Breast epithelium (tissue), 4 donors: ENCODE measurements around the gene ARMH4. TPM values are rescaled to one million over a fixed set of nuclear protein-coding genes. Genes with fewer than 3 reads are reported as not detected.
"Not testable (repeated sequence)": the region's sequence is repeated elsewhere in the genome, so short reads cannot be mapped to it uniquely, and the experiment has no call there.

Experiments used
- DNase-seq, 2 donors: peaks; one replicate each; pipeline ENCODE4 v3.0.0-alpha.2; 2019; ENCODE audit warnings: low spot score in 2 of 2
- H3K27ac ChIP-seq, 2 donors: fragments of 200-600 bp; sonication (generic) in 1 of 2; one replicate each; pipeline ENCODE4 v1.5.1; 2016 to 2019; ENCODE audit warnings: mild to moderate bottlenecking in 1 of 2
- H3K27me3 ChIP-seq, 2 donors: fragments of 200-600 bp; sonication (generic) in 1 of 2; one replicate each; pipeline versions ENCODE4 v1.5.1 to v1.6.0; 2017 to 2019; ENCODE audit warnings: control low read depth in 1 of 2, mild to moderate bottlenecking in 1 of 2
- H3K36me3 ChIP-seq: fragments of 200-600 bp; one replicate; pipeline ENCODE4 v1.5.1; 2019
- H3K4me1 ChIP-seq, 2 donors: fragments of 200-600 bp; sonication (generic); one replicate each; pipeline ENCODE4 v1.5.1; 2016 to 2019; ENCODE audit warnings: control low read depth in 1 of 2
- H3K4me3 ChIP-seq, 3 donors: fragments of 200-600 bp; sonication (generic); 1 replicate in 2 of 3; 2 replicates in 1 of 3; pipeline ENCODE4 v1.5.1; 2016 to 2019; ENCODE audit warnings: mild to moderate bottlenecking in 3 of 3, moderate library complexity in 2 of 3
- H3K9me3 ChIP-seq, 2 donors: fragments of 200-600 bp; sonication (generic) in 1 of 2; one replicate each; pipeline ENCODE4 v1.5.1; 2016 to 2019; ENCODE audit warnings: control low read depth in 1 of 2
- CTCF ChIP-seq, 3 donors: fragments of 450-650 bp; IDR thresholded peaks; one replicate each; pipeline ENCODE4 v1.5.1; 2016 to 2017; ENCODE audit warnings: antibody characterized with exemption in 3 of 3, mild to moderate bottlenecking in 3 of 3, moderate library complexity in 3 of 3
- POLR2A ChIP-seq: fragments of 450-650 bp; IDR thresholded peaks from one replicate; pipeline ENCODE4 v1.6.1; 2016; ENCODE audit warnings: antibody characterized with exemption, mild to moderate bottlenecking, moderate library complexity
- POLR2AphosphoS5 ChIP-seq, 3 donors: sonication (generic); formaldehyde crosslinking; IDR thresholded peaks; one replicate each; pipeline ENCODE4 v1.6.1; 2017; ENCODE audit warnings: antibody characterized with exemption in 3 of 3
- intact Hi-C: fragments of 100-400 bp; cut with DNase I; formaldehyde crosslinking; loops from one replicate; pipeline ENCODE4 v1.15.1; 2023; ENCODE audit warnings: low total_unique reads
- total RNA-seq, 3 donors: library from RNA; depleted of rRNA; stranded (reverse); fragments of >200 nt; gene quantifications; one replicate each; pipeline ENCODE4 v1.1.0, GENCODE V29; 2016

ARMH4 gene
- total RNA-seq, 3 donors from 2014 or later, result 3.9 to 6.4 (median 5.4) TPM

GRCh38 chr14:58133739-58134138 is 18.3 kb downstream of the ARMH4 start:
- Histone ChIP-seq H3K27me3 (no peaks in the 10 kb centered on the region), H3K9me3 (no peaks in the 10 kb centered on the region), H3K27ac (no peak overlapping the region), H3K36me3 (no peaks in the 10 kb centered on the region), H3K4me1 (no peaks in the 10 kb centered on the region), H3K4me3 (no peak overlapping the region)
- intact Hi-C loops, result no loop called here
- DNase-seq, result no peak
- TF ChIP-seq POLR2AphosphoS5 (IDR thresholded peaks at IDR 0.05) (no peak), POLR2A (no peak), CTCF (IDR thresholded peaks at IDR 0.05) (no peak)

- intact Hi-C loops, result no loop called here
- DNase-seq, result no peak
- no peaks in the 10 kb centered on the region for H3K9me3 ChIP-seq
- H3K27me3 ChIP-seq, result no peaks in the 10 kb centered on the region
- no peak for TF ChIP-seq CTCF (IDR thresholded peaks at IDR 0.05)
- TF ChIP-seq POLR2AphosphoS5 (IDR thresholded peaks at IDR 0.05), result no peak
- no peak for TF ChIP-seq POLR2A
- no peak overlapping the region for H3K4me3 ChIP-seq
- no peaks in the 10 kb centered on the region for H3K36me3 ChIP-seq
- H3K27ac ChIP-seq, result no peak overlapping the region
- H3K4me1 ChIP-seq, result no peaks in the 10 kb centered on the region
Measured at GRCh38 chr14:58131386-58131785, 20.6 kb downstream of the ARMH4 start.

DNA sequence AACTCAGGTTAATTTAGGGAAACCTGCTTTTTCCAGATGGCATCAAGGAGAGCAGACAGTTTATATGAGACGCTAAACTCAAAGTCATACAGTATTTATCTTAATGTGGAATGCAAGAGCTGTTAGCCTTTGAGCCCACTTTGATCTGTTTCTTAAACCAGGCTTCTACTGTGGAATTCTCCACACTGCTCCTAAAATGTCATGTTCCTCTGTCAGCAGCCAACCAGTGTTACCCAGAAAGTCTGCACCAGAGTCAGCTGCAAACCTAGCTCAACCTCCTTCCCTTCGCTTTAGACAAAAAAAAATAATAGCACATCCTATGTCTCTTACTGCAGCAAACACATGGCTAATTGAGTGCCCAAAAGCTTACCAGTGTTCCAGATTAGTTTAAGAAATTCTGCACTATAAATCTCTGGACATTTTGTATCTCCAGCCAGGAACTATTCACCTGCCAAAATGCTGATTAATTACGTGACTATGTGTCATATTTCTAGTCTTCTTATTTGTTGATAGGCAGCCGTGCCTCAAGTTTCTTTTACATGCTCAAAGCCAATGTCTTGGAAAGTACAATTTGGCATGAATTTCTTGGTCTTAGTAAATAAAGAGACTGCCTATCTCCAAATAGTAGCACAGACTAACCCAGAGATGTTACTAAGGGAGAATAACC is 21.8 kb downstream of the ARMH4 start:
- no peak for DNase-seq
- Histone ChIP-seq H3K27ac (no peak overlapping the region), H3K36me3 (no peaks in the 10 kb centered on the region), H3K4me3 (no peak overlapping the region), H3K4me1 (no peaks in the 10 kb centered on the region), H3K27me3 (no peaks in the 10 kb centered on the region), H3K9me3 (no peaks in the 10 kb centered on the region)
- intact Hi-C loops, result no loop called here
- TF ChIP-seq CTCF (IDR thresholded peaks at IDR 0.05) (no peak), POLR2A (no peak), POLR2AphosphoS5 (IDR thresholded peaks at IDR 0.05) (no peak)

DNA sequence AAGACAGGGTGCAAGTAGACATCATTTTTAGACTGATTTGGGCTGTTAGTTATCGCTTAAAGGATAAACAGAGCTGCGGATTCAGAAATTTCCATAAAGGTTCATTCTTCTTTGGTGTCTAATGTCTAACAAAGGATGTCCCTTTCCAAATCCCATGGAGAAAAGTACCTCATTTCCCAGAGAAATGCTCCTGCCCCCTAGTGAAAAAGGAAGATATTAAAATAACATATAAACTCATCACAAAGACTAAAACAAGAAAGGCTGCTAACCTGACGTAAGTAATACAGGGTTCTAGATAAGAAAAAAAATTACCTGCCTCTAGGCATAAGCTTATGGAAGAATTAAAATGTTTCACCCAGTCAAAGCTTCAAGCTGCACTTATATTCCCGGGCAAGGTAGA is 22.8 kb downstream of the ARMH4 start:
- TF ChIP-seq POLR2AphosphoS5 (IDR thresholded peaks at IDR 0.05), result no peak
- TF ChIP-seq POLR2A, result no peak
- TF ChIP-seq CTCF (IDR thresholded peaks at IDR 0.05), result no peak
- Histone ChIP-seq H3K36me3 (no peaks in the 10 kb centered on the region), H3K4me3 (no peak overlapping the region), H3K4me1 (no peaks in the 10 kb centered on the region), H3K27me3 (no peaks in the 10 kb centered on the region), H3K27ac (no peak overlapping the region), H3K9me3 (no peaks in the 10 kb centered on the region)
- intact Hi-C loops, result no loop called here
- DNase-seq, result no peak

DNA sequence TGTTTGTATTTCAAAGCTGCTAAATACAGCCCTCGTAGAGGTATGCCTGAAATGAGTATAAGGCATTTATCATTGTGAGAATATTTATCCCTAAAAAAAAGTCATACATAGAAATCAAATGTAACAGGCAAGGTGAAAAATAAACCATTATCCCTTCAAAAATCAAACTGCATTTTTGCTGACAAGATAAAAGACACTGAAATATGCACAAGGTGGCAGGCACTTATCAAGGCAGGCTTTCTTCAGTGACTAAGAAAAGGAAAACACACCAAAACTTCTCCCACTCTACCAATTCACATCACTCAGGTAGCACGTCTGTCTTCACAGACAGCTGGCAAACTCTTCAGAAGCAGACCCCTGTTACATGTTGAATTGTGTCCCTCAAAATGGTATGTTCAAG is 23.6 kb downstream of the ARMH4 start:
- Histone ChIP-seq H3K9me3 (no peaks in the 10 kb centered on the region), H3K4me1 (no peaks in the 10 kb centered on the region), H3K27ac (no peak overlapping the region), H3K27me3 (no peaks in the 10 kb centered on the region), H3K36me3 (no peaks in the 10 kb centered on the region), H3K4me3 (no peak overlapping the region)
- TF ChIP-seq POLR2AphosphoS5 (IDR thresholded peaks at IDR 0.05) (no peak), POLR2A (no peak), CTCF (IDR thresholded peaks at IDR 0.05) (no peak)
- intact Hi-C loops, result no loop called here
- DNase-seq, result no peak

GRCh38 chr14:58122546-58122945 is 29.5 kb downstream of the ARMH4 start:
- intact Hi-C loops, result not testable (repeated sequence)

More at GRCh38 chr14:58122546-58122945, 29.5 kb downstream of the ARMH4 start:
- H3K36me3 ChIP-seq, H3K4me3 ChIP-seq, H3K27me3 ChIP-seq, H3K27ac ChIP-seq, DNase-seq, H3K9me3 ChIP-seq, H3K4me1 ChIP-seq: not testable (repeated sequence)
